ENCODE data around the gene KCNIP3. TPM values are rescaled to one million over a fixed set of nuclear protein-coding genes. Genes with fewer than 3 reads are reported as not detected.

KCNIP3 gene
- total RNA-seq (2022; extraction: Qiagen RNA extraction), result 1.5 to 2.3 TPM (median 1.8 TPM) in 5 replicates

DNA sequence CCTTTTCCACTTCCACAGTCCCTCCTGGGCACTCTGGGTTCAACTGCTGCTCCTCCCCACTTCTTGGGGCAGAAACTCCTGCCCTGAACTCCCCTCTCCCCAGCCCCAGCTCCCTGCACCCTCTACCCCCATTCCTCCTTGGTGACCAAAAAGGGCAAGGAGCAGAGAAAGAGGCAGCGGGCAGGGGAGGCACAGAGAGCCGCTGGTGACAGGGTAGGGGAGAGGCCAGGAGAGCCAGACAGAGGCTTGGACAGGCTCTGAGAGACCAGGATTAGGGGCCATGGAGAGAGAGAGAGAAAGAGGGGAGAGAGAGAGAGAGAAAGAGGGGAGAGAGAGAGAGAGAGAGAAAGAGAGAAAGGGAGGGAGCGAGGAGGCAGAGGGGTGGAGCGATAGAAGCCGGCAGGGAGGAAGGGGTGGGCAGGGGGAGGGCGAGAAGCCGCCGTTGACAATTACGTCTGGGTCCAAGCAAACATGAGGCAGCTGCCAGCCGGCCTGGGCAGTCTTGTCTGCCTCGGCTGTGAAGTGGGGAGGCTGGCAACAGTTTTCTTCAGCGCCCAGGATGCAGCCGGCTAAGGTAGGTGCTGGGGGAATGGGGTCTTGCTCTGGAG is at the start of gene KCNIP3:
Gene KCNIP3 (plus strand): TSS at position 468 of the 608 bp plus-strand sequence. CDS start 92 bp downstream, at position 560.

GRCh38 chr2:95274291-95275150 is 22.6 kb upstream of the KCNIP3 start, which contains the start of gene PROM2:
TSS of gene PROM2 (plus strand) at chr2:95274449. CDS start at chr2:95274586, 137 bp downstream.

DNA sequence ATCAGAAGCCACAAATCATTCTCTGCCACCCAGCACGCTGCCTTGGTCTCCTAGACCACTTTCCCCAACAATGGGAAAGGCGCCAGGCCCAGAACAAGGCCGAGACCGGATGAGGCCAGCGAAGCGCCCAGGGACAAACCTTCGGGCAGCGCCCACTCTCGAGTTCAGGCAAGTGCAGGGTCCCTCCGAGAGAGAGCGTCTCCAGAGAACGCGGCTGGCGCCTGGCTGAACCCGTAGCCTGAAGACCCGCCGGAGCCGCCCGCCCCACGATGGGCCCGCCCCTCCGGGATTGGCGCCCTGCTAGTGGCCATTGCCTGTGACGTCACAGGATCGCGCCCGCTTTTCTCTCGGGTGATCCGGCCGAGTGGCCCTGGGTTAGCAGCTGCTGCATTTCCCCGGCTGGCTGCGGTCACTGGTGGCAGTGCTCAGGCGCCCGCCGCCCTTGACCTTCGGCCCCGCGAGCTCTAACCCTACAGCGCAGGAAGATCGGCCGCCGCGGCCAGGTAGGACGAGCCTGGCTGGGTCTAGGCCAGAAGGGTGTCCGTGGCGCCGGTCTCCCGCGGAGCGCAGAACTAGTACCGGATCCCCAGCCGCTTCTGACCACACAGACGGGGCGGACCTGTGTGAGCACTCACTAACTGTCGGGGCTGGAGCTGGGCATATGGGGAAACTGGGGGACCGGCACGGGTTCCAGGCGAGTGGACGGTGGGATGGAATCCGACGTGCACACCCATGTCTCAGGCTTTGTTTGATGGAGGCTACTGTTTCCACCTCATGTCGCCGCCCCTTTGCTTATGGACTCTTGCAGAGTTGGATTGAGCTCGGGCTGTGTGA is 105.4 kb downstream of the KCNIP3 start, which contains the start of gene FAHD2A:
Gene FAHD2A (plus strand): TSS at position 339 of the 834 bp plus-strand sequence. CDS start 2,851 bp downstream, outside the sequence.

Other genes starting within 250 kb of the KCNIP3 start
- gene MRPS5, start 175.5 kb upstream of the KCNIP3 start, total RNA-seq (2022; extraction: Qiagen RNA extraction), result 75.9 to 79.2 TPM (median 76.8 TPM) in 5 replicates
- 5.0 to 7.5 TPM (median 6.7 TPM) in 5 replicates for gene ZNF514, start 137.5 kb upstream of the KCNIP3 start, total RNA-seq (2022; extraction: Qiagen RNA extraction)
- gene ZNF2, start 131.5 kb upstream of the KCNIP3 start, total RNA-seq (2022; extraction: Qiagen RNA extraction), result 3.0 to 4.4 TPM (median 4.3 TPM) in 5 replicates
- gene ZNF892, start 89.8 kb upstream of the KCNIP3 start, total RNA-seq (2022; extraction: Qiagen RNA extraction), result 0.36 to 0.91 TPM (median 0.69 TPM) in 5 replicates
- 0.02 TPM in 2 of 5 replicates, not detected in the others for gene PROM2, start 22.9 kb upstream of the KCNIP3 start, total RNA-seq (2022; extraction: Qiagen RNA extraction)
- gene FAHD2A, start 105.4 kb downstream of the KCNIP3 start, total RNA-seq (2022; extraction: Qiagen RNA extraction), result 25.4 to 30.0 TPM (median 28.9 TPM) in 5 replicates
- gene TRIM43B, start 187.4 kb downstream of the KCNIP3 start, total RNA-seq (2022; extraction: Qiagen RNA extraction), result 0.07 to 0.15 TPM in 2 of 5 replicates, not detected in the others